ENCODE measurements around the gene PRPS1L1.

GRCh38 chr7:18019555-18019954 lies 8.1 kb downstream of the PRPS1L1 start:
- TF ChIP-seq CTCF (IDR thresholded peaks at IDR 0.05) (no peak), POLR2A (IDR thresholded peaks at IDR 0.05) (no peak), EP300 (IDR thresholded peaks at IDR 0.05) (no peak)

Data from tibial nerve (tissue), 4 donors.